HL-60 (cell line): ENCODE results near the gene AFAP1.

Experiments used
- GABPA ChIP-seq: IDR thresholded peaks from 2 replicates; pipeline ENCODE4 v1.6.1; 2012; ENCODE audit warnings: low read depth
- POLR2AphosphoS5 ChIP-seq: IDR thresholded peaks from 2 replicates; pipeline ENCODE4 v1.6.1; 2012; ENCODE audit warnings: low read depth
- SPI1 ChIP-seq: IDR thresholded peaks from 2 replicates; pipeline ENCODE4 v1.6.1; 2012; ENCODE audit warnings: low read depth, mild to moderate bottlenecking, borderline replicate concordance
- TF ChIP-seq, protein P1 (sequence below): IDR thresholded peaks from one replicate; pipeline ENCODE4 v1.5.1; 2011; ENCODE audit warnings: low read length, control low read depth, inconsistent platforms; ENCODE audit not compliant: insufficient read depth
- TF ChIP-seq, protein P2 (sequence below): IDR thresholded peaks from 2 replicates; pipeline ENCODE4 v1.6.1; 2012; ENCODE audit warnings: low read depth; ENCODE audit not compliant: insufficient replicate concordance

DNA sequence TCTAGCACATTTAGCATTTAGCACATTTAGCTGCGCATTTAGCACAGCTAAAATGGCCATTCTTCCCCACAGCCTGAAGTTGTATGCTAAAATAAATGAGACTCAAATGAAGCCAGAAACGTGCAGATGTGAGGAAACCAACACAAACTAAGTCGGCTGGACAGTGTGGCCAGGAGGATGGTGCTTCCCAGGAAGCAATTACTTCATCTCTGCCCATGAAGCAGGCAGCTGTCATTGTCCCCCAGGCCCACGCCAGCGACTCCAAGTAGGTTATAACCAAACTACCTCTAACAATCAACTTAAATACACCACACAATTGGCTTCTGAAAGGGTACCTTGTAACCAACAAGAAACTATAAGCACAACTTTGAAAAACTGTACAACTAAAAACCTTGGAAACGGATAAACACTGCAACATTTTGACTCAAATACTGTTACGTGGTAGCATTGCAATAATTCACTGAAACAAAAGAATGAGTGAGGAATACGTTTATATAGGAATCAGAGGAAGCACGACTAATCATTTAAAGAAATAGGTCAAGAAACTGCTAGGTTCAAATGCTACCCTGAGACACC lies 39.2 kb downstream of the AFAP1 start:
- TF ChIP-seq, protein P1, sequence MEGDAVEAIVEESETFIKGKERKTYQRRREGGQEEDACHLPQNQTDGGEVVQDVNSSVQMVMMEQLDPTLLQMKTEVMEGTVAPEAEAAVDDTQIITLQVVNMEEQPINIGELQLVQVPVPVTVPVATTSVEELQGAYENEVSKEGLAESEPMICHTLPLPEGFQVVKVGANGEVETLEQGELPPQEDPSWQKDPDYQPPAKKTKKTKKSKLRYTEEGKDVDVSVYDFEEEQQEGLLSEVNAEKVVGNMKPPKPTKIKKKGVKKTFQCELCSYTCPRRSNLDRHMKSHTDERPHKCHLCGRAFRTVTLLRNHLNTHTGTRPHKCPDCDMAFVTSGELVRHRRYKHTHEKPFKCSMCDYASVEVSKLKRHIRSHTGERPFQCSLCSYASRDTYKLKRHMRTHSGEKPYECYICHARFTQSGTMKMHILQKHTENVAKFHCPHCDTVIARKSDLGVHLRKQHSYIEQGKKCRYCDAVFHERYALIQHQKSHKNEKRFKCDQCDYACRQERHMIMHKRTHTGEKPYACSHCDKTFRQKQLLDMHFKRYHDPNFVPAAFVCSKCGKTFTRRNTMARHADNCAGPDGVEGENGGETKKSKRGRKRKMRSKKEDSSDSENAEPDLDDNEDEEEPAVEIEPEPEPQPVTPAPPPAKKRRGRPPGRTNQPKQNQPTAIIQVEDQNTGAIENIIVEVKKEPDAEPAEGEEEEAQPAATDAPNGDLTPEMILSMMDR, result no peak
- TF ChIP-seq, protein P2, sequence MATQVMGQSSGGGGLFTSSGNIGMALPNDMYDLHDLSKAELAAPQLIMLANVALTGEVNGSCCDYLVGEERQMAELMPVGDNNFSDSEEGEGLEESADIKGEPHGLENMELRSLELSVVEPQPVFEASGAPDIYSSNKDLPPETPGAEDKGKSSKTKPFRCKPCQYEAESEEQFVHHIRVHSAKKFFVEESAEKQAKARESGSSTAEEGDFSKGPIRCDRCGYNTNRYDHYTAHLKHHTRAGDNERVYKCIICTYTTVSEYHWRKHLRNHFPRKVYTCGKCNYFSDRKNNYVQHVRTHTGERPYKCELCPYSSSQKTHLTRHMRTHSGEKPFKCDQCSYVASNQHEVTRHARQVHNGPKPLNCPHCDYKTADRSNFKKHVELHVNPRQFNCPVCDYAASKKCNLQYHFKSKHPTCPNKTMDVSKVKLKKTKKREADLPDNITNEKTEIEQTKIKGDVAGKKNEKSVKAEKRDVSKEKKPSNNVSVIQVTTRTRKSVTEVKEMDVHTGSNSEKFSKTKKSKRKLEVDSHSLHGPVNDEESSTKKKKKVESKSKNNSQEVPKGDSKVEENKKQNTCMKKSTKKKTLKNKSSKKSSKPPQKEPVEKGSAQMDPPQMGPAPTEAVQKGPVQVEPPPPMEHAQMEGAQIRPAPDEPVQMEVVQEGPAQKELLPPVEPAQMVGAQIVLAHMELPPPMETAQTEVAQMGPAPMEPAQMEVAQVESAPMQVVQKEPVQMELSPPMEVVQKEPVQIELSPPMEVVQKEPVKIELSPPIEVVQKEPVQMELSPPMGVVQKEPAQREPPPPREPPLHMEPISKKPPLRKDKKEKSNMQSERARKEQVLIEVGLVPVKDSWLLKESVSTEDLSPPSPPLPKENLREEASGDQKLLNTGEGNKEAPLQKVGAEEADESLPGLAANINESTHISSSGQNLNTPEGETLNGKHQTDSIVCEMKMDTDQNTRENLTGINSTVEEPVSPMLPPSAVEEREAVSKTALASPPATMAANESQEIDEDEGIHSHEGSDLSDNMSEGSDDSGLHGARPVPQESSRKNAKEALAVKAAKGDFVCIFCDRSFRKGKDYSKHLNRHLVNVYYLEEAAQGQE, result no peak
- TF ChIP-seq POLR2AphosphoS5 (no peak), GABPA (no peak), SPI1 (no peak)
